ENCODE measurements around the gene WDR77. TPM values are rescaled to one million over a fixed set of nuclear protein-coding genes. Genes with fewer than 3 reads are reported as not detected.
A peak's percentile ranks its signal among the peaks of the same experiment; 100 is the strongest.

The WDR77 gene
- polyA plus RNA-seq, 10 donors = 34.1 to 43.6 (median 38.4) TPM

- DNase-seq = peak in 1 of 3 donors; percentile 31
These were observed 22.0 kb upstream of the WDR77 start for GRCh38 chr1:111471012-111471411.

GRCh38 chr1:111470596-111470995 is 21.5 kb upstream of the WDR77 start:
- no peak for DNase-seq

GRCh38 chr1:111469539-111469938 is 20.5 kb upstream of the WDR77 start:
- no peak for DNase-seq

GRCh38 chr1:111468717-111469100 is 19.7 kb upstream of the WDR77 start:
- no peak for DNase-seq

GRCh38 chr1:111467865-111468716 is 19.0 kb upstream of the WDR77 start:
- DNase-seq = no peak

GRCh38 chr1:111466480-111466879 is 17.4 kb upstream of the WDR77 start:
- DNase-seq = no peak

- no peak for DNase-seq
These were observed 16.7 kb upstream of the WDR77 start for GRCh38 chr1:111465754-111466153.

GRCh38 chr1:111463029-111463683 is 14.1 kb upstream of the WDR77 start:
- peak in 1 of 3 donors; percentile 32 for DNase-seq

GRCh38 chr1:111462370-111463028 is 13.4 kb upstream of the WDR77 start:
- no peak for DNase-seq

- DNase-seq = no peak
These were observed 12.7 kb upstream of the WDR77 start for GRCh38 chr1:111461765-111462164.

GRCh38 chr1:111455642-111456031 is 6.6 kb upstream of the WDR77 start:
- no peak for DNase-seq

GRCh38 chr1:111454859-111455641 is 6.0 kb upstream of the WDR77 start:
- no peak for DNase-seq

GRCh38 chr1:111453706-111454105 is 4.7 kb upstream of the WDR77 start:
- DNase-seq = no peak

GRCh38 chr1:111452581-111452980 is 3.5 kb upstream of the WDR77 start:
- DNase-seq = no peak

GRCh38 chr1:111450185-111450584 is 1.1 kb upstream of the WDR77 start:
- DNase-seq = no peak

- DNase-seq = no peak
These were observed 604 bp upstream of the WDR77 start for GRCh38 chr1:111449703-111450017.

- DNase-seq = no peak
These were observed 556 bp downstream of the WDR77 start for GRCh38 chr1:111448482-111448917.

- no peak for DNase-seq
These were observed 1.8 kb downstream of the WDR77 start for GRCh38 chr1:111446967-111447892.

GRCh38 chr1:111446546-111446945 is 2.5 kb downstream of the WDR77 start:
- DNase-seq = no peak

- no peak for DNase-seq
These were observed 5.0 kb downstream of the WDR77 start for GRCh38 chr1:111444031-111444430.

GRCh38 chr1:111442457-111442856 is 6.6 kb downstream of the WDR77 start:
- DNase-seq = no peak

All from muscle of back (tissue), 11 donors.